ENCODE measurements around the gene MXRA8.

MXRA8 gene

GRCh38 chr1:1307261-1307922 lies 51.0 kb downstream of the MXRA8 start:
- no peak for DNase-seq (ENCODE audit: low spot score)

- DNase-seq (ENCODE audit: low spot score): no peak
Observed at GRCh38 chr1:1306661-1307260, 51.6 kb downstream of the MXRA8 start.

GRCh38 chr1:1306070-1306660 lies 52.2 kb downstream of the MXRA8 start:
- no peak for DNase-seq (ENCODE audit: low spot score)

- peak; percentile 65 for DNase-seq (ENCODE audit: low spot score)
Observed at GRCh38 chr1:1305300-1306069, 52.9 kb downstream of the MXRA8 start.

- no peak for DNase-seq (ENCODE audit: low spot score)
Observed at GRCh38 chr1:1304331-1305299, 53.7 kb downstream of the MXRA8 start.

- no peak for DNase-seq (ENCODE audit: low spot score)
Observed at GRCh38 chr1:1303736-1304135, 54.6 kb downstream of the MXRA8 start.

- DNase-seq (ENCODE audit: low spot score): no peak
Observed at GRCh38 chr1:1302951-1303509, 55.3 kb downstream of the MXRA8 start.
